ENCODE data around the gene TIA1. TPM values are rescaled to one million over a fixed set of nuclear protein-coding genes. Genes with fewer than 3 reads are reported as not detected.

TIA1 gene
- total RNA-seq, 1 experiment from 2014 or later, result 94.1 TPM

DNA sequence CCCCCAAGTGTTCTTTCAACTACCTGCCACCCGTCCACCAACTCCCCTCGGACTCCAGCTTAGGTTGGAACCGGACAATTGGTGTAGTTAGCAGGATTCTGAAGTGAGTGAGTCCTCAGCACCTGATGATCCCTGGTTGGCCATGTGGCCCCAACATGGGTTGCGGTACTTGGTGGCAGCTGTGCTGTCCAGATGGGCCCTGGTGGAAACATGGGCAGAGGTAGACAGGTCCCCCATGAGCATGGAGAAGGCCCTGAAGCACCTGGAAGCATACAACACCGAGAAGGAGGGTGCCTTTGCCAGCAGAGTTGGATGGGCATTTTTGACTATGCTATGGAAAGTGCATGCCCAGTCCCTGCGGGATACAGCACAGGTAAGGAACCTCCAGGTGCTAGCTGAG is 46.6 kb downstream of the TIA1 start:
- Histone ChIP-seq H3K4me2 (ENCODE audit: low read length) (no peak overlapping the region), H4K20me1 (ENCODE audit: insufficient read depth) (no peaks in the 10 kb centered on the region), H3K9me3 (ENCODE audit: control insufficient read depth in 1 of 2, insufficient read depth in 1 of 2, low read depth in 1 of 2, low read length in 2 of 2) (no peaks in the 10 kb centered on the region), H3K9ac (ENCODE audit: low read length) (no peak overlapping the region), H3K36me3 (ENCODE audit: control insufficient read depth in 1 of 2, insufficient read depth in 2 of 2, low read length in 2 of 2) (no peaks in the 10 kb centered on the region), H3K27me3 (ENCODE audit: insufficient read depth, low read length) (no peaks in the 10 kb centered on the region), H3K27ac (ENCODE audit: low read depth, low read length) (no peak overlapping the region), H3K9me2 (ENCODE audit: insufficient read depth) (no peaks in the 10 kb centered on the region), H3K79me2 (ENCODE audit: insufficient read depth, low read length) (no peaks in the 10 kb centered on the region), H3K4me3 (replicated peaks in 1 of 2; ENCODE audit: low read depth in 1 of 2, low read length in 2 of 2) (no peak overlapping the region), H2AFZ (ENCODE audit: low read depth, low read length, poor library complexity, severe bottlenecking) (no peak overlapping the region), H3K4me1 (ENCODE audit: control insufficient read depth in 1 of 2, insufficient read depth in 2 of 2, low read length in 2 of 2) (no peaks in the 10 kb centered on the region)
- CTCF ChIA-PET, result no interaction called here
- POLR2A ChIA-PET, result no interaction called here
- DNase-seq (ENCODE audit: low read depth, low spot score), result no peak
- no peak for ATAC-seq
- TF ChIP-seq, protein P1, sequence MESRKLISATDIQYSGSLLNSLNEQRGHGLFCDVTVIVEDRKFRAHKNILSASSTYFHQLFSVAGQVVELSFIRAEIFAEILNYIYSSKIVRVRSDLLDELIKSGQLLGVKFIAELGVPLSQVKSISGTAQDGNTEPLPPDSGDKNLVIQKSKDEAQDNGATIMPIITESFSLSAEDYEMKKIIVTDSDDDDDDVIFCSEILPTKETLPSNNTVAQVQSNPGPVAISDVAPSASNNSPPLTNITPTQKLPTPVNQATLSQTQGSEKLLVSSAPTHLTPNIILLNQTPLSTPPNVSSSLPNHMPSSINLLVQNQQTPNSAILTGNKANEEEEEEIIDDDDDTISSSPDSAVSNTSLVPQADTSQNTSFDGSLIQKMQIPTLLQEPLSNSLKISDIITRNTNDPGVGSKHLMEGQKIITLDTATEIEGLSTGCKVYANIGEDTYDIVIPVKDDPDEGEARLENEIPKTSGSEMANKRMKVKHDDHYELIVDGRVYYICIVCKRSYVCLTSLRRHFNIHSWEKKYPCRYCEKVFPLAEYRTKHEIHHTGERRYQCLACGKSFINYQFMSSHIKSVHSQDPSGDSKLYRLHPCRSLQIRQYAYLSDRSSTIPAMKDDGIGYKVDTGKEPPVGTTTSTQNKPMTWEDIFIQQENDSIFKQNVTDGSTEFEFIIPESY (IDR thresholded peaks at IDR 0.05; ENCODE audit: extremely low read depth, insufficient replicate concordance, low read length), result no peak
- TF ChIP-seq, protein P2, sequence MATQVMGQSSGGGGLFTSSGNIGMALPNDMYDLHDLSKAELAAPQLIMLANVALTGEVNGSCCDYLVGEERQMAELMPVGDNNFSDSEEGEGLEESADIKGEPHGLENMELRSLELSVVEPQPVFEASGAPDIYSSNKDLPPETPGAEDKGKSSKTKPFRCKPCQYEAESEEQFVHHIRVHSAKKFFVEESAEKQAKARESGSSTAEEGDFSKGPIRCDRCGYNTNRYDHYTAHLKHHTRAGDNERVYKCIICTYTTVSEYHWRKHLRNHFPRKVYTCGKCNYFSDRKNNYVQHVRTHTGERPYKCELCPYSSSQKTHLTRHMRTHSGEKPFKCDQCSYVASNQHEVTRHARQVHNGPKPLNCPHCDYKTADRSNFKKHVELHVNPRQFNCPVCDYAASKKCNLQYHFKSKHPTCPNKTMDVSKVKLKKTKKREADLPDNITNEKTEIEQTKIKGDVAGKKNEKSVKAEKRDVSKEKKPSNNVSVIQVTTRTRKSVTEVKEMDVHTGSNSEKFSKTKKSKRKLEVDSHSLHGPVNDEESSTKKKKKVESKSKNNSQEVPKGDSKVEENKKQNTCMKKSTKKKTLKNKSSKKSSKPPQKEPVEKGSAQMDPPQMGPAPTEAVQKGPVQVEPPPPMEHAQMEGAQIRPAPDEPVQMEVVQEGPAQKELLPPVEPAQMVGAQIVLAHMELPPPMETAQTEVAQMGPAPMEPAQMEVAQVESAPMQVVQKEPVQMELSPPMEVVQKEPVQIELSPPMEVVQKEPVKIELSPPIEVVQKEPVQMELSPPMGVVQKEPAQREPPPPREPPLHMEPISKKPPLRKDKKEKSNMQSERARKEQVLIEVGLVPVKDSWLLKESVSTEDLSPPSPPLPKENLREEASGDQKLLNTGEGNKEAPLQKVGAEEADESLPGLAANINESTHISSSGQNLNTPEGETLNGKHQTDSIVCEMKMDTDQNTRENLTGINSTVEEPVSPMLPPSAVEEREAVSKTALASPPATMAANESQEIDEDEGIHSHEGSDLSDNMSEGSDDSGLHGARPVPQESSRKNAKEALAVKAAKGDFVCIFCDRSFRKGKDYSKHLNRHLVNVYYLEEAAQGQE (IDR thresholded peaks at IDR 0.05; ENCODE audit: low read depth), result no peak
- no peak for TF ChIP-seq EGR1 (IDR thresholded peaks at IDR 0.05; ENCODE audit: low read depth)
- no peak for TF ChIP-seq TCF7L2 (IDR thresholded peaks at IDR 0.05; ENCODE audit: borderline replicate concordance, extremely low read depth, insufficient read depth, insufficient read length)
- TF ChIP-seq CEBPB (IDR thresholded peaks at IDR 0.05; ENCODE audit: low read depth), result no peak
- BruUV-seq (replicated peaks), result no TSS peak
- intact Hi-C loops (cut with micrococcal nuclease), result no loop called here
- RAD21 ChIA-PET (ENCODE audit: low non-redundant PET in 1 of 2, low total read pairs in 2 of 2, uncharacterized antibody in 2 of 2, unreplicated experiment in 2 of 2), result no interaction called here
